Hepatocyte (in vitro differentiated cells): ENCODE results near the gene TMIE. TPM values are rescaled to one million over a fixed set of nuclear protein-coding genes. Genes with fewer than 3 reads are reported as not detected.
A peak's percentile ranks its signal among the peaks of the same experiment; 100 is the strongest.

Experiments
- DNase-seq: peaks from one replicate; pipeline ENCODE4 v3.0.0-alpha.2; 2016; ENCODE audit warnings: low spot score
- H2AFZ ChIP-seq: fragments of 200-600 bp; sonication (generic); 2 replicates; pipeline ENCODE4 v1.6.0; 2016; ENCODE audit warnings: antibody characterized with exemption, mild to moderate bottlenecking
- H3K27ac ChIP-seq: fragments of 200-600 bp; sonication (generic); 2 replicates; pipeline ENCODE4 v1.5.1; 2016; ENCODE audit warnings: mild to moderate bottlenecking
- H3K27me3 ChIP-seq: fragments of 200-600 bp; sonication (generic); 2 replicates; pipeline ENCODE4 v1.6.1; 2016
- H3K36me3 ChIP-seq: fragments of 200-600 bp; sonication (generic); replicated peaks from 2 replicates; pipeline ENCODE4 v1.5.1; 2016; ENCODE audit warnings: low read depth; ENCODE audit not compliant: insufficient read depth
- H3K4me1 ChIP-seq: fragments of 200-600 bp; sonication (generic); 2 replicates; pipeline ENCODE4 v1.5.1; 2016; ENCODE audit warnings: mild to moderate bottlenecking, moderate library complexity; ENCODE audit not compliant: insufficient read depth
- H3K4me2 ChIP-seq: fragments of 200-600 bp; sonication (generic); 2 replicates; pipeline ENCODE4 v1.6.0; 2016
- H3K4me3 ChIP-seq: fragments of 200-600 bp; sonication (generic); 2 replicates; pipeline ENCODE4 v1.5.1; 2016; ENCODE audit warnings: mild to moderate bottlenecking
- H3K79me2 ChIP-seq: fragments of 200-600 bp; sonication (generic); 2 replicates; pipeline ENCODE4 v1.6.0; 2017; ENCODE audit warnings: mild to moderate bottlenecking
- H3K9me2 ChIP-seq: fragments of 200-600 bp; sonication (generic); replicated peaks from 2 replicates; pipeline ENCODE4 v1.6.0; 2017; ENCODE audit warnings: mild to moderate bottlenecking; ENCODE audit not compliant: insufficient read depth
- H3K9me3 ChIP-seq: fragments of 200-600 bp; sonication (generic); 2 replicates; pipeline ENCODE4 v1.5.1; 2016; ENCODE audit warnings: low read depth, mild to moderate bottlenecking
- H4K20me1 ChIP-seq: fragments of 200-600 bp; sonication (generic); 2 replicates; pipeline ENCODE4 v1.6.0; 2016; ENCODE audit warnings: mild to moderate bottlenecking; ENCODE audit not compliant: insufficient read depth, poor library complexity, severe bottlenecking
- CTCF ChIP-seq: fragments of 200-600 bp; sonication (generic); IDR thresholded peaks from 2 replicates; pipeline ENCODE4 v1.5.1; 2016; ENCODE audit warnings: antibody characterized with exemption, mild to moderate bottlenecking; ENCODE audit not compliant: poor library complexity
- EZH2 ChIP-seq: fragments of 200-600 bp; sonication (generic); IDR thresholded peaks from 2 replicates; pipeline ENCODE4 v1.6.1; 2016; ENCODE audit warnings: antibody characterized with exemption, mild to moderate bottlenecking, borderline replicate concordance
- EZH2phosphoT487 ChIP-seq: fragments of 200-600 bp; sonication (generic); IDR thresholded peaks from one replicate; pipeline ENCODE4 v1.6.1; 2018; ENCODE audit warnings: antibody characterized with exemption, mild to moderate bottlenecking, low read depth, moderate library complexity; ENCODE audit not compliant: unreplicated experiment, severe bottlenecking
- WGBS: methylation state at CpG from one replicate; pipeline ENCODE4 v1.1.6; 2016; ENCODE audit warnings: low lambda C conversion rate; ENCODE audit errors: missing lambda C conversion rate; 5-methylcytosine and 5-hydroxymethylcytosine counted together
- polyA plus RNA-seq: library from polyadenylated mRNA; unstranded; fragments of >200 nt; fragmentation: Nextera tagmentation; extraction: Ambion mirVana; gene quantifications from 2 replicates; pipeline ENCODE4 v1.2.1, GENCODE V29; 2016
- total RNA-seq: library from RNA; depleted of rRNA; stranded (reverse); fragments of >200 nt; gene quantifications from 2 replicates; pipeline ENCODE4 v1.2.3, GENCODE V29; 2014

TMIE gene
- total and polyA plus RNA-seq, 2 experiments from 2014 or later: 0.37 to 0.51 TPM

- Histone ChIP-seq H3K27ac (no peak overlapping the region), H3K79me2 (no peaks in the 10 kb centered on the region), H3K9me3 (no peaks in the 10 kb centered on the region), H3K9me2 (no peaks in the 10 kb centered on the region), H3K4me2 (no peak overlapping the region), H2AFZ (no peak overlapping the region), H3K4me1 (no peaks in the 10 kb centered on the region), H4K20me1 (no peaks in the 10 kb centered on the region), H3K27me3 (no peaks in the 10 kb centered on the region), H3K4me3 (no peak overlapping the region), H3K36me3 (no peaks in the 10 kb centered on the region)
- 88% methylated on average over 4 of the region's 4 CpGs for WGBS
- TF ChIP-seq EZH2 (no peak), CTCF (no peak), EZH2phosphoT487 (no peak)
- no peak for DNase-seq
These were observed 18.6 kb downstream of the TMIE start for GRCh38 chr3:46719735-46720271.

- DNase-seq: no peak
- Histone ChIP-seq H3K27ac (no peak overlapping the region), H2AFZ (no peak overlapping the region), H4K20me1 (no peaks in the 10 kb centered on the region), H3K4me2 (no peak overlapping the region), H3K4me3 (no peak overlapping the region), H3K9me2 (no peaks in the 10 kb centered on the region), H3K79me2 (no peaks in the 10 kb centered on the region), H3K9me3 (no peaks in the 10 kb centered on the region), H3K36me3 (no peaks in the 10 kb centered on the region), H3K27me3 (no peaks in the 10 kb centered on the region), H3K4me1 (peaks cover under 1% of the 10 kb centered on the region)
- no peak for TF ChIP-seq EZH2
- 91% methylated on average over 2 of the region's 2 CpGs for WGBS
These were observed 19.8 kb downstream of the TMIE start for GRCh38 chr3:46721009-46721408.

GRCh38 chr3:46722443-46722842, 21.3 kb downstream of the TMIE start:
- WGBS: 99% methylated on average over 5 of the region's 5 CpGs
- Histone ChIP-seq H3K9me2 (no peaks in the 10 kb centered on the region), H3K9me3 (no peaks in the 10 kb centered on the region), H3K27me3 (no peaks in the 10 kb centered on the region), H3K27ac (no peak overlapping the region), H3K4me2 (no peak overlapping the region), H3K79me2 (no peaks in the 10 kb centered on the region), H3K4me3 (no peak overlapping the region), H2AFZ (no peak overlapping the region), H3K36me3 (no peaks in the 10 kb centered on the region), H3K4me1 (peaks cover 6% of the 10 kb centered on the region), H4K20me1 (no peaks in the 10 kb centered on the region)
- no peak for DNase-seq
- TF ChIP-seq EZH2phosphoT487: no peak

- peaks cover 6% of the 10 kb centered on the region for H3K4me1 ChIP-seq
- H3K27ac ChIP-seq: peak overlapping the region; percentile 74
- no peak overlapping the region for H2AFZ ChIP-seq
- no peaks in the 10 kb centered on the region for H3K9me2 ChIP-seq
- H3K79me2 ChIP-seq: no peaks in the 10 kb centered on the region
- no peaks in the 10 kb centered on the region for H3K27me3 ChIP-seq
- no peaks in the 10 kb centered on the region for H3K9me3 ChIP-seq
- no peaks in the 10 kb centered on the region for H3K36me3 ChIP-seq
- H3K4me2 ChIP-seq: no peak overlapping the region
- no peak overlapping the region for H3K4me3 ChIP-seq
- TF ChIP-seq EZH2 (no peak), EZH2phosphoT487 (no peak), CTCF (no peak)
- no peak for DNase-seq
- no peaks in the 10 kb centered on the region for H4K20me1 ChIP-seq
- WGBS: 87% methylated on average over 4 of the region's 4 CpGs
These were observed 23.2 kb downstream of the TMIE start for GRCh38 chr3:46724424-46724823.
